Gastrocnemius medialis (tissue), 4 donors: ENCODE measurements around the gene OS9. TPM values are rescaled to one million over a fixed set of nuclear protein-coding genes. Genes with fewer than 3 reads are reported as not detected.

Experiments used
- ATAC-seq, 2 donors: fragments of 150-250 bp; one replicate each; pipeline ENCODE4 v1.9.1; 2016
- DNase-seq, 2 donors: peaks; one replicate each; pipeline ENCODE4 v3.0.0-alpha.2; 2019
- H3K27ac ChIP-seq, 4 donors: fragments of 200-600 bp; sonication (generic); 1 replicate in 1 of 4; 2 replicates in 3 of 4; pipeline ENCODE4 v1.5.1; 2016 to 2018; ENCODE audit warnings: mild to moderate bottlenecking in 2 of 4, moderate library complexity in 1 of 4
- H3K27me3 ChIP-seq, 3 donors: fragments of 200-600 bp; sonication (generic) in 2 of 3; 1 replicate in 1 of 3; 2 replicates in 2 of 3; pipeline versions ENCODE4 v1.5.1 to v1.6.0; 2016 to 2019; ENCODE audit warnings: mild to moderate bottlenecking in 1 of 3, moderate library complexity in 1 of 3
- H3K36me3 ChIP-seq, 2 donors: fragments of 200-600 bp; sonication (generic) in 1 of 2; one replicate each; pipeline ENCODE4 v1.5.1; 2017 to 2018
- H3K4me1 ChIP-seq, 2 donors: fragments of 200-600 bp; sonication (generic) in 1 of 2; one replicate each; pipeline ENCODE4 v1.5.1; 2016 to 2017; ENCODE audit warnings: mild to moderate bottlenecking in 2 of 2
- H3K4me3 ChIP-seq, 4 donors: fragments of 200-600 bp; sonication (generic) in 3 of 4; 1 replicate in 1 of 4; 2 replicates in 3 of 4; pipeline ENCODE4 v1.5.1; 2016 to 2019; ENCODE audit warnings: mild to moderate bottlenecking in 2 of 4
- H3K9me3 ChIP-seq, 3 donors: fragments of 200-600 bp; sonication (generic) in 2 of 3; 1 replicate in 1 of 3; 2 replicates in 2 of 3; pipeline ENCODE4 v1.5.1; 2016 to 2019
- POLR2A ChIP-seq, 2 donors: fragments of 450-650 bp; IDR thresholded peaks; one replicate each; pipeline ENCODE4 v1.6.1; 2017; ENCODE audit warnings: antibody characterized with exemption in 2 of 2, mild to moderate bottlenecking in 2 of 2, moderate library complexity in 2 of 2
- in situ Hi-C, 4 donors: fragments of 200-750 bp; cut with MboI; loops; one replicate each; pipeline versions ENCODE4 v1.15.0 to v1.8.0; 2017; ENCODE audit warnings: low sequenced_read_pairs in 4 of 4
- intact Hi-C: fragments of 100-400 bp; cut with DNase I; formaldehyde crosslinking; loops from one replicate; pipeline ENCODE4 v1.15.1; 2023; ENCODE audit warnings: low total_unique reads
- total RNA-seq, 4 donors: library from RNA; depleted of rRNA; stranded (reverse); fragments of >200 nt; gene quantifications; one replicate each; pipeline versions ENCODE4 v1.1.0 to v1.2.3, GENCODE V29; 2016
- TF ChIP-seq, protein P1 (sequence below), 5 experiments: fragments of 450-650 bp in 3 of 5; fragments of 200-600 bp in 2 of 5; sonication (generic) in 2 of 5; IDR thresholded peaks in 4 of 5; conservative IDR thresholded peaks in 1 of 5; 1 replicate in 4 of 5; 2 replicates in 1 of 5; pipeline ENCODE4 v1.5.1; 2016 to 2019; ENCODE audit warnings: antibody characterized with exemption in 5 of 5, mild to moderate bottlenecking in 3 of 5, moderate library complexity in 3 of 5

The OS9 gene
- total RNA-seq, 4 donors from 2014 or later, result 77.0 to 152 (median 106) TPM

DNA sequence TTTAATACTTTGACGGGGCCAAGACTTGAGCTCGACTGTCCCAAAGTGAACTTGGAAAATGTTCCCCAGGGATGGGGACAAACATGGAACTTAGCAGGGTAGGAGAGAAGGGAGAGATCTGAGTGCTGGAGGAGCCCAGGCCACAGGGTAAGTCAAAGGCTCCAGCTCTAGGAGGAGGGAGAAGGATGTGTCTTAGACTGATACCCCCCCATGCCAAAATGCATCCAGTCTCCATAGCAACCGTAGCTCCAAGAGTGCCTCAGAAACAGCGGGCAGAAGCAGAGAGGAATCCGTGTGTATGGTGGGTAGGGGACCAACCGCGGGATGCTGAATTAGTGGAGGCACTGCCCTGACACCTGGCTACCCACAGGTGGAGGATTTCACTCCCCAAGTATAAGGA lies 45.5 kb downstream of the OS9 start:
- H3K27ac ChIP-seq, result peak overlapping the region; percentile 41 to 66 (median 58)
- DNase-seq, result no peak

DNA sequence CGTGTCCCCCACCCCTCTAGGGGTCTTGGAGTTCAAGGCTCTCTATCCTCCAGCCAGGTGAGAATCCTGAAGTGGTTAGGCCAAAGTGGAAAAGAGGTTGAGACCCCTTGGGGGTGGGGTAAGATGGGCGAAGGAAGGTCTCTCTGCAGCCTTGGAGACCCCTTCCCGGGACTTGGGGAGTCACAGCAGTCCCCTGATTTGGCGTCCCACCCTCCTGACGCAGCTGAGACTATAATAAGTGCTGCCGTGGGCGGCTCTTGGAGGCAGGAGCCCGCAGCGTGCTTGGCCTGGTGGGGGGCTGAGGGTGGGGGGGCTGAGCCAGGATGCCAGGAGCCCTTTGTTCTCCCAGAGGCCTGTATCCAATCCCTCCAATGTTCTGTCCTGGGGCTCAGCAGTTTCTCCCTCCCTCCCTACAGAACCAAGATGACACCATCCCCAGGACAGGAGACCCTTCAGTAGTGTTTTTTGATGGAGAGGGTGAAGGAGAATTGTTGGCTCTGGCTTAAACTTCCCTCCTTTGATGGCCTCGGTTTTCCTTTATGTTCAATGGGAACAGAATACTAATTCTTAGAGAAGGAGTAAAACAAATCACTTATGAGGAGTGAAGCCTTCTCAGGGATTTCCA lies 46.1 kb downstream of the OS9 start:
- peaks cover 11 to 27% of the 10 kb centered on the region in 2 donors for H3K4me1 ChIP-seq
- intact Hi-C loops (no loop called here), in situ Hi-C loops (no loop called here)
- peaks cover 46 to 55% (median 47%) of the 10 kb centered on the region in 3 donors for H3K27me3 ChIP-seq
- TF ChIP-seq, protein P1, sequence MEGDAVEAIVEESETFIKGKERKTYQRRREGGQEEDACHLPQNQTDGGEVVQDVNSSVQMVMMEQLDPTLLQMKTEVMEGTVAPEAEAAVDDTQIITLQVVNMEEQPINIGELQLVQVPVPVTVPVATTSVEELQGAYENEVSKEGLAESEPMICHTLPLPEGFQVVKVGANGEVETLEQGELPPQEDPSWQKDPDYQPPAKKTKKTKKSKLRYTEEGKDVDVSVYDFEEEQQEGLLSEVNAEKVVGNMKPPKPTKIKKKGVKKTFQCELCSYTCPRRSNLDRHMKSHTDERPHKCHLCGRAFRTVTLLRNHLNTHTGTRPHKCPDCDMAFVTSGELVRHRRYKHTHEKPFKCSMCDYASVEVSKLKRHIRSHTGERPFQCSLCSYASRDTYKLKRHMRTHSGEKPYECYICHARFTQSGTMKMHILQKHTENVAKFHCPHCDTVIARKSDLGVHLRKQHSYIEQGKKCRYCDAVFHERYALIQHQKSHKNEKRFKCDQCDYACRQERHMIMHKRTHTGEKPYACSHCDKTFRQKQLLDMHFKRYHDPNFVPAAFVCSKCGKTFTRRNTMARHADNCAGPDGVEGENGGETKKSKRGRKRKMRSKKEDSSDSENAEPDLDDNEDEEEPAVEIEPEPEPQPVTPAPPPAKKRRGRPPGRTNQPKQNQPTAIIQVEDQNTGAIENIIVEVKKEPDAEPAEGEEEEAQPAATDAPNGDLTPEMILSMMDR (IDR thresholded peaks at IDR 0.05 in 4 of 5, conservative IDR thresholded peaks at IDR 0.05 in 1 of 5), result no peak
- ATAC-seq (no peak), DNase-seq (no peak)
- no peaks in the 10 kb centered on the region for H3K9me3 ChIP-seq
- H3K27ac ChIP-seq, result peak overlapping the region; percentile 41 to 66 (median 58)
- H3K4me3 ChIP-seq, result no peak overlapping the region
- H3K36me3 ChIP-seq, result no peaks in the 10 kb centered on the region

More for the DNA sequence above, 45.5 kb downstream of the OS9 start:
- TF ChIP-seq POLR2A (IDR thresholded peaks at IDR 0.05), result no peak
- TF ChIP-seq, protein P1 (IDR thresholded peaks at IDR 0.05 in 4 of 5, conservative IDR thresholded peaks at IDR 0.05 in 1 of 5), result no peak
- H3K36me3 ChIP-seq, result no peaks in the 10 kb centered on the region
- ATAC-seq, result no peak
- intact Hi-C loops (no loop called here), in situ Hi-C loops (no loop called here)
- H3K9me3 ChIP-seq, result no peaks in the 10 kb centered on the region
- H3K4me1 ChIP-seq, result peaks cover 11 to 27% of the 10 kb centered on the region in 2 donors
- H3K4me3 ChIP-seq, result peak overlapping the region in 1 of 4 donors; percentile 47
- peaks cover 46 to 55% (median 47%) of the 10 kb centered on the region in 3 donors for H3K27me3 ChIP-seq

DNA sequence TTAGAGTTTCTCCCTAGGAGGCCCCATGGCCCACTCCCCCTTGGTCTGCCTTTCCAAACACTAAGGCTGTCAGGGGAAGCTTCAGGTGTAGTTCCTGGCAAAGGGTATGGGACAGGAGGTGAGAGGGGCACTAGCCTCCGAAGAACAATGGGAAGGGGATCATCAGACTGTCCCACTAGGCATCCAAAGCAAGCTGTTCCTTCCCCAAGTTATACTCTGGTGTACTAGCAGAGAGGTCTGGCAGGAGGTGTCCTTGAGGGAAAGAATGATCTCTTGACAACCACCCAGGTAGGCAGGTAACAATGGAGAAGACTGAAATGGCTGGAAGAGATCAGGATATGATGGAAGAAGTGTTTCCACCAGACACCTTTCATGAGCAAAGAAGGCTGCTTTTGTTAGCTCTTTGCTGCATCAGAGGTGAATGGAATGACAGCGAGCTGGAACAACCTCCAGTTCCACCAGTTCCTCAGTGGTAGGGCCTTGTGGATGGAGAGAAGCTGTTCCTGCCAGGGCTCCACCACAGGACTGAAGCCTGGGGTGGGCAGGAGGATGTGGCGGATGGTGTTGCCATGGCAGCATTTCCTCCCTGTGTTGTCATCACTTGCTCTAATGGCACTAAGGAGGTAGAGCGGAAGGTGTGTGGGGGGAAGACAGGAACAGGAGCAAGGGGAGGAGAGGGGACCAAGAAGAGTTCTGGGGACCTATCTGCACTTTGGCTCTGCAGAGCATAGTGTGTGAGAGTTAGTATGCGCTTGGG lies 46.9 kb downstream of the OS9 start:
- ATAC-seq (no peak), DNase-seq (no peak)
- TF ChIP-seq, protein P1 (IDR thresholded peaks at IDR 0.05 in 4 of 5, conservative IDR thresholded peaks at IDR 0.05 in 1 of 5), result no peak
- TF ChIP-seq POLR2A (IDR thresholded peaks at IDR 0.05), result no peak
- intact Hi-C loops (no loop called here), in situ Hi-C loops (no loop called here)
- Histone ChIP-seq H3K9me3 (no peaks in the 10 kb centered on the region), H3K4me3 (no peak overlapping the region), H3K27me3 (peaks cover 39 to 47% (median 43%) of the 10 kb centered on the region in 3 donors), H3K36me3 (no peaks in the 10 kb centered on the region), H3K4me1 (peaks cover 16 to 25% of the 10 kb centered on the region in 2 donors), H3K27ac (peak overlapping the region; percentile 38 to 66 (median 58))

DNA sequence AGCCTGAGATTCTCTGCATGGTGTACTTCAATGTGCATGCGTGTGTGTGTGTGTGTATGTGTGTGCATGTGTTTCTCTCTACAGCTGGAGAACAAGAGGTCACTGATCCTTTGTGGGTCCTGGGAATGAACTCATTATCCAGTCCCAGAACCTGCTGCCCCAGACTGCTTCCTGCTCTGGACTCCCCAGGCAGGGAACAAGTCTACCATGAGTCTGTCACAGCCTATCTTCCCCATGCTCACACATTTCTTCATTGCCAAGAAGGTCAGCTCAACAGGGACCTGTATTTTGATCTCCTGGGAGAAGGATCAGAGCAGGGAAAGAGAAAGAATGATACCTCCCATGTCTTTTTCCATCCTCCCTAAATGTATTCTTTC lies 47.5 kb downstream of the OS9 start:
- H3K4me3 ChIP-seq, result peak overlapping the region in 1 of 4 donors; percentile 29
- H3K27ac ChIP-seq, result peak overlapping the region in 3 of 4 donors; percentile 54 to 93 (median 62)
- no peak for DNase-seq
- ATAC-seq, result no peak
- H3K36me3 ChIP-seq, result peaks cover 0 to 1% of the 10 kb centered on the region in 2 donors
- peaks cover 33 to 41% (median 37%) of the 10 kb centered on the region in 3 donors for H3K27me3 ChIP-seq
- in situ Hi-C loops (no loop called here), intact Hi-C loops (no loop called here)
- TF ChIP-seq, protein P1 (IDR thresholded peaks at IDR 0.05 in 4 of 5, conservative IDR thresholded peaks at IDR 0.05 in 1 of 5), result no peak
- TF ChIP-seq POLR2A (IDR thresholded peaks at IDR 0.05), result no peak
- no peaks in the 10 kb centered on the region for H3K9me3 ChIP-seq
- H3K4me1 ChIP-seq, result peaks cover 19 to 20% of the 10 kb centered on the region in 2 donors
